Thoracic aorta (tissue), 2 donors: Measurements from ENCODE around the gene TANK. TPM values are rescaled to one million over a fixed set of nuclear protein-coding genes. Genes with fewer than 3 reads are reported as not detected.

Source experiments
- ATAC-seq: fragments of 150-250 bp; one replicate; pipeline ENCODE4 v1.8.0; 2017; ENCODE audit warnings: low read depth; ENCODE audit not compliant: insufficient number of reproducible peaks, low FRiP score
- DNase-seq: peaks from one replicate; pipeline ENCODE4 v3.0.0-alpha.2; 2020; ENCODE audit warnings: low spot score
- H3K27ac ChIP-seq, 2 donors: fragments of 200-600 bp; sonication (generic); 1 replicate in 1 of 2; 2 replicates in 1 of 2; pipeline ENCODE4 v1.5.1; 2016; ENCODE audit warnings: mild to moderate bottlenecking in 2 of 2, moderate library complexity in 2 of 2
- H3K27me3 ChIP-seq: fragments of 200-600 bp; sonication (generic); replicated peaks from 2 replicates; pipeline ENCODE4 v1.6.0; 2016; ENCODE audit warnings: mild to moderate bottlenecking; ENCODE audit not compliant: insufficient read depth
- H3K36me3 ChIP-seq: fragments of 200-600 bp; sonication (generic); one replicate; pipeline ENCODE4 v1.5.1; 2016
- H3K4me1 ChIP-seq, 2 donors: fragments of 200-600 bp; sonication (generic); 1 replicate in 1 of 2; 2 replicates in 1 of 2; pipeline versions ENCODE4 v1.5.1 to v1.6.0; 2016; ENCODE audit warnings: low read depth in 2 of 2, mild to moderate bottlenecking in 1 of 2; ENCODE audit not compliant: control insufficient read depth in 1 of 2
- H3K4me3 ChIP-seq: fragments of 200-600 bp; sonication (generic); 2 replicates; pipeline ENCODE4 v1.5.1; 2016; ENCODE audit warnings: mild to moderate bottlenecking
- H3K9me3 ChIP-seq: fragments of 200-600 bp; sonication (generic); 2 replicates; pipeline ENCODE4 v1.5.1; 2016
- CTCF ChIP-seq: fragments of 200-600 bp; sonication (generic); IDR thresholded peaks from one replicate; pipeline ENCODE4 v1.5.1; 2019; ENCODE audit warnings: antibody characterized with exemption
- total RNA-seq, 2 donors: library from RNA; depleted of rRNA; stranded (reverse); fragments of >200 nt; gene quantifications; one replicate each; pipeline versions ENCODE4 v1.1.0 to v1.2.3, GENCODE V29; 2016

The TANK gene
- total RNA-seq, 2 donors from 2014 or later, result 59.2 to 86.8 TPM

- no peaks in the 10 kb centered on the region for H3K27me3 ChIP-seq
- TF ChIP-seq CTCF, result no peak
- ATAC-seq (no peak), DNase-seq (no peak)
- H3K4me1 ChIP-seq, result peaks cover 31 to 42% of the 10 kb centered on the region in 2 donors
- no peaks in the 10 kb centered on the region for H3K9me3 ChIP-seq
- no peaks in the 10 kb centered on the region for H3K36me3 ChIP-seq
- H3K27ac ChIP-seq, result no peak overlapping the region
- no peak overlapping the region for H3K4me3 ChIP-seq
These were observed 3.2 kb downstream of the TANK start for GRCh38 chr2:161163440-161163839.

- TF ChIP-seq CTCF, result no peak
- Histone ChIP-seq H3K27me3 (no peaks in the 10 kb centered on the region), H3K36me3 (no peaks in the 10 kb centered on the region), H3K27ac (no peak overlapping the region), H3K4me3 (no peak overlapping the region), H3K4me1 (peaks cover 31 to 42% of the 10 kb centered on the region in 2 donors), H3K9me3 (no peaks in the 10 kb centered on the region)
- ATAC-seq (no peak), DNase-seq (no peak)
These were observed 3.9 kb downstream of the TANK start for GRCh38 chr2:161164161-161164560.

GRCh38 chr2:161165266-161165665 lies 5.0 kb downstream of the TANK start:
- DNase-seq (no peak), ATAC-seq (no peak)
- H3K27ac ChIP-seq, result no peak overlapping the region

GRCh38 chr2:161165811-161166210 lies 5.6 kb downstream of the TANK start:
- no peaks in the 10 kb centered on the region for H3K27me3 ChIP-seq
- H3K27ac ChIP-seq, result no peak overlapping the region
- ATAC-seq, result no peak
- no peak for DNase-seq
- H3K9me3 ChIP-seq, result no peaks in the 10 kb centered on the region
- peaks cover 35 to 46% of the 10 kb centered on the region in 2 donors for H3K4me1 ChIP-seq
- no peak overlapping the region for H3K4me3 ChIP-seq
- no peak for TF ChIP-seq CTCF
- no peaks in the 10 kb centered on the region for H3K36me3 ChIP-seq

More at GRCh38 chr2:161165266-161165665, 5.0 kb downstream of the TANK start:
- TF ChIP-seq CTCF, result no peak
- no peaks in the 10 kb centered on the region for H3K36me3 ChIP-seq
- no peaks in the 10 kb centered on the region for H3K9me3 ChIP-seq
- H3K27me3 ChIP-seq, result no peaks in the 10 kb centered on the region
- H3K4me1 ChIP-seq, result peaks cover 31 to 41% of the 10 kb centered on the region in 2 donors
- H3K4me3 ChIP-seq, result no peak overlapping the region

GRCh38 chr2:161166538-161167409 lies 6.5 kb downstream of the TANK start:
- H3K27me3 ChIP-seq, result no peaks in the 10 kb centered on the region
- ATAC-seq (no peak), DNase-seq (no peak)
- no peaks in the 10 kb centered on the region for H3K9me3 ChIP-seq
- H3K4me1 ChIP-seq, result peaks cover 35 to 43% of the 10 kb centered on the region in 2 donors
- H3K36me3 ChIP-seq, result no peaks in the 10 kb centered on the region
- no peak for TF ChIP-seq CTCF
- H3K27ac ChIP-seq, result no peak overlapping the region
- H3K4me3 ChIP-seq, result no peak overlapping the region
